Colonic mucosa (tissue), 4 donors: ENCODE measurements around the gene RTP5. TPM values are rescaled to one million over a fixed set of nuclear protein-coding genes. Genes with fewer than 3 reads are reported as not detected.

Experiments
- DNase-seq: peaks from one replicate; pipeline ENCODE4 v3.0.0-alpha.2; 2020
- H3K27ac ChIP-seq: fragments of 200-600 bp; one replicate; pipeline ENCODE4 v1.8.0; 2021
- H3K27me3 ChIP-seq: fragments of 200-600 bp; one replicate; pipeline ENCODE4 v1.8.0; 2021
- H3K36me3 ChIP-seq: fragments of 200-600 bp; one replicate; pipeline ENCODE4 v1.8.0; 2021
- H3K4me1 ChIP-seq: fragments of 200-600 bp; one replicate; pipeline ENCODE4 v1.8.0; 2021; ENCODE audit warnings: mild to moderate bottlenecking
- H3K4me3 ChIP-seq: fragments of 200-600 bp; one replicate; pipeline ENCODE4 v1.8.0; 2021
- H3K9ac ChIP-seq, 2 donors: one replicate each; pipeline ENCODE4 v1.7.0; 2013; ENCODE audit warnings: control low read depth in 2 of 2, low read depth in 2 of 2, low read length in 2 of 2
- H3K9me3 ChIP-seq: fragments of 200-600 bp; one replicate; pipeline ENCODE4 v1.8.0; 2021
- CTCF ChIP-seq: fragments of 200-600 bp; IDR thresholded peaks from one replicate; pipeline ENCODE4 v1.8.0; 2022; ENCODE audit warnings: antibody characterized with exemption, mild to moderate bottlenecking
- intact Hi-C: fragments of 100-400 bp; cut with DNase I; formaldehyde crosslinking; loops from one replicate; pipeline ENCODE4 v1.14.1; 2022
- total RNA-seq, 2 donors: library from RNA; stranded (reverse); fragmentation: NEBNext Ultra II Directional in 1 of 2; extraction: Animal tissue kit (Norgen Biotek cat#: 25700) in 1 of 2; gene quantifications; one replicate each; pipeline ENCODE4 v1.2.1, GENCODE V29; 2021
- donor health status: healthy.
- donor health status: DM: no; HTN: no; CAD: no.
- donor health status: DM: no; HTN: no; CAD: no.

The RTP5 gene
- total RNA-seq, 2 donors from 2014 or later, result not detected

DNA sequence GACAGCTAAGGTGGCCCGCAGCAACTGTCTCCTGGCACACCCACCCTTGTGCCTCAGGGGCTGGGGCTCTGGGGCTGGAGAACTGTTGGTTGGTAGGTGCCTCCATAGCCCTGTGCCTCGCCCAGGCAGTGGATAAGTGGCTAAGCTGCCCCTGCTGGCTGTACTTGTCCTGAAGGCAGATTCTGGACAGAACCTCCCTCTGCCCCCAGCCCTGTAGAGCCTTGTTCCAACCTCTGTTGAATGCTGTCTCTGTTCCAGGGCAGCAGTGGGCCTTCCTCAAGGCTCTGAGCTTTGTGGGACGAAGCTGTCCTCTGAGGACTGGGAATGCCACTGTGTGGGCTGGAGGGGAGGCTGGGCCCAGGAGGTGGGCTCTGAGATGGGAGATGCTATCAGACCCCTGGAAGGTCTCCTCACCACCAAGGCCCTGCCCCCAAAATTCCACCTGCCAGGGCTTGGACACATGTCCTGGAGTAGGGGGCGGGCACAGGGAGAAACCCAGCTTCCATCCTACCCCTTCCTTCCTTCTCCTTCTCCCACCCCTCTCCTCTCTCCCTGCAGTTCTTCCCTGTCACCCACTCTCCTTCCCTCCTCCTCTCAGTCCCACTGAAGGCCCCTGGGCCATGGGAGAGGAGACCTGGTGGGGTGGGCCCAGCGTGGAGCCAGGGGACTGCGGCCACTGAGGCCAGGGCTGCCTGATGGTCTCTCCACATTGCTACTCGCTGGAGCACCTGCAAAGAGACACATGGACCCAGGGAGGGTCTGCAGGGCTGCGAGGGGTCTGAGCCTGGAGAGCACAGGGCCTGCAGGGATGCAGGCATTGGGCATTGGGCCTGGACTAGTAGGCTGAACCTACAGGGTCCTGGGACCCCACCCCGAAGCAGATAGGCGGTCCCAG, 9.1 kb upstream of the RTP5 start:
- Histone ChIP-seq H3K9me3 (no peaks in the 10 kb centered on the region), H3K27ac (peak overlapping the region; percentile 19), H3K4me1 (peaks cover 3% of the 10 kb centered on the region), H3K27me3 (peaks cover 6% of the 10 kb centered on the region), H3K4me3 (no peak overlapping the region), H3K9ac (peak overlapping the region; percentile 21 to 44), H3K36me3 (no peaks in the 10 kb centered on the region)
- no peak for TF ChIP-seq CTCF
- intact Hi-C loops, result no loop called here
- DNase-seq, result no peak

- Histone ChIP-seq H3K4me3 (no peak overlapping the region), H3K4me1 (peaks cover 3% of the 10 kb centered on the region), H3K27ac (no peak overlapping the region), H3K9me3 (no peaks in the 10 kb centered on the region), H3K27me3 (peaks cover 6% of the 10 kb centered on the region), H3K36me3 (no peaks in the 10 kb centered on the region), H3K9ac (no peak overlapping the region)
- DNase-seq, result no peak
- TF ChIP-seq CTCF, result no peak
- intact Hi-C loops, result no loop called here
Observed at GRCh38 chr2:241861264-241861663, 8.3 kb upstream of the RTP5 start.

DNA sequence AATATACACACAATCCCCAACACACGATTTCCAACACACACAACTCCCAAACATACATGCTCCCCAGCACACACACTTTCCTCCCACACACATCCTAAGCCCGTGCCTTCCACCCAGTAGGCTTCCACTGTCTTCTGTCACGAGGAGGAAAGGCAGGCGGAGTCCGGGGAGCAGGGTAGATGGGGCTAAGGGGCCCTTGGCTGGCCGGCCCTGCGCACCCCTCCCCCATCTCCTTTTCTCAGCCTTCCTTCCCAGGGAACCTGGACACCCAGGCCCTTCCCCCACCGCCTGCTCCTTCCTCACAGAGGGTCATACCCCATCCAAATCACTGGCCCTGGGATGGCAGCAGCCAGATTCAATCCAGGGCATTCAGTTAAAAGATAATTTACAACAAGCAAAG, 7.4 kb upstream of the RTP5 start:
- no peaks in the 10 kb centered on the region for H3K36me3 ChIP-seq
- intact Hi-C loops, result no loop called here
- no peak overlapping the region for H3K4me3 ChIP-seq
- no peak overlapping the region for H3K27ac ChIP-seq
- H3K4me1 ChIP-seq, result peaks cover 3% of the 10 kb centered on the region
- H3K9ac ChIP-seq, result no peak overlapping the region
- H3K27me3 ChIP-seq, result peaks cover 14% of the 10 kb centered on the region
- TF ChIP-seq CTCF, result no peak
- no peak for DNase-seq
- no peaks in the 10 kb centered on the region for H3K9me3 ChIP-seq

GRCh38 chr2:241862775-241863535, 6.6 kb upstream of the RTP5 start:
- Histone ChIP-seq H3K4me1 (peaks cover 3% of the 10 kb centered on the region), H3K27me3 (peaks cover 17% of the 10 kb centered on the region), H3K36me3 (no peaks in the 10 kb centered on the region), H3K9me3 (no peaks in the 10 kb centered on the region), H3K9ac (no peak overlapping the region), H3K4me3 (no peak overlapping the region), H3K27ac (no peak overlapping the region)
- intact Hi-C loops, result no loop called here
- DNase-seq, result no peak
- TF ChIP-seq CTCF, result no peak

- Histone ChIP-seq H3K4me1 (peaks cover 3% of the 10 kb centered on the region), H3K9me3 (no peaks in the 10 kb centered on the region), H3K27ac (no peak overlapping the region), H3K27me3 (peaks cover 17% of the 10 kb centered on the region), H3K36me3 (no peaks in the 10 kb centered on the region), H3K4me3 (no peak overlapping the region), H3K9ac (no peak overlapping the region)
- intact Hi-C loops, result no loop called here
- no peak for TF ChIP-seq CTCF
- DNase-seq, result no peak
Observed at GRCh38 chr2:241863536-241863954, 6.0 kb upstream of the RTP5 start.
